NCI-H446 (cell line): ENCODE results near the gene NRG4.
A peak's percentile ranks its signal among the peaks of the same experiment; 100 is the strongest.
"Not testable (repeated sequence)": the region's sequence is repeated elsewhere in the genome, so short reads cannot be mapped to it uniquely, and the experiment has no call there.

Experiments used
- DNase-seq, 2 experiments: peaks; one replicate each; lab custom pipeline; 2025; lab: John Stamatoyannopoulos, UW

The NRG4 gene

DNA sequence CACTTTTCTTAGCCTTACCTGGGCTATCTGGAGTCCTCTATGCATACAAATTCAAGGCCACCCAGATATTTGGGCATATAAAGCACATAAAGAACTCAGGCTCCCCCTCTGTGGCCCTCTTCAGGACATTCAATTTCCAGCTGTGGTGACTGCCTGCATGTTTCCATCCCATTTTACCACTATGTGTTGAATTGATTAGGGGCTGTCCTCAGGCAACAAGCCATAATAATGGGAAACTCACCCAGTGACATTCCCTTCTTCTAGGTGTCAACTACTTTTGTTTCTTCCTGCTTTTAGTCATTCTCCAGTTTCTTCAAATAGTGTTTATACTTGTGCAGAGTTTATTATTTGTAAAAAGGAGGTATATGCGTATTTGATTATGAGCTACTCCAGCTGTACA lies 18.0 kb downstream of the NRG4 start:
- DNase-seq = no peak

DNA sequence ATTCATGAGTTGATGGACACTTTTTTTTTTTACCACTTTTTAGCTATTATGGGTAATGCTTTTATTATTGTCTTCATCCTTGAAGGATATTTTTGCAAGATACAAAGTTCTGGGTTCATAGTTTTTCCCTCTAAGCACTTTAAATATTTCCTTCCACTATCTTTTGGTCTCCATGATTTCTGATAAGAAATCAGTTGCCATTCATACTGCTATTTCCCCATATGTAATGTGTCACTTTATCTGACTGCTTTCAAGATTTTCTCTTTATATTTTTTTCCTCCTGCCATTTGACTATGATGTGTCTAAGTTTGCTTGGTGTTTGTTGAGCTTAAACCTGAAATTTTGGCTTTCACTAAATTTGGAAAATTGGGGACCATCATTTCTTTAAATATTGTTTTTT lies 19.3 kb downstream of the NRG4 start:
- DNase-seq = no peak

DNA sequence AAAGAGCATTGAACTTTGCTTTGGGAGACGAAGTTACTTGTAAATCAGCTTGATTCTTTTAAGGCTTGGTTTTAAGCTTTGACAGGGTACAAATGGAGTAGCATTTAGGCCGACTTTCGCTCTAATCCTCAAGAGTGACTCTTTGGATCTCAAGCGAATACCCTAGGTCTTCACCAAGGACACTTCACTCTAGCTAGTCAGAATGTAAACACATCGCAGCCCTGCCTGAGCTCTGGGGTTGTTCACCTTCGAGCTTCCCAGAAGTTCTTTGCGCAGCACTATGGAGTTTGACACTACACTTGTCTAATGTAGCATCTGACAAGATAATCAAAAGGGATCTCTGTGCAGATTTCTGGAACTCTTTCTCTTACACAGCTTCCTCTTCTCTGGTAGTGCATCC lies 22.3 kb downstream of the NRG4 start:
- DNase-seq = no peak

DNA sequence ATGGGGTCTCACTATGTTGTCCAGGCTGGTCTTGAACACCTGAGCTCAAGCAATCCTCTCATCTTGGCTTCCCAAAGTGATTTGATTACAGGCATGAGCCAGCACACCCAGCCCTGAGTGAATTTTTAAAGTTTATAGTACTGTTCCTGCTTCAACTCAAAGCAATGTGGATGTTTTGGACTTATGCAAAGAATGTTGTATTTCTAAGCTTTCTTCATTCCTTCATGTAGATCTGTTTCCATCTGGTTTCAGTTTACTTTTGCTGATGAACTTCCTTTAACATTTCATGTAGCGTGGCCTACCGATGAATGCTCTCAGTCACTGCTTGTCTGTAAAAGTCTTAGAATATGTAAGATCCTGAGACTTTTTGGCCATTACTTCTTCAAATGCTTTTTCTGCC lies 23.2 kb downstream of the NRG4 start:
- DNase-seq = no peak

DNA sequence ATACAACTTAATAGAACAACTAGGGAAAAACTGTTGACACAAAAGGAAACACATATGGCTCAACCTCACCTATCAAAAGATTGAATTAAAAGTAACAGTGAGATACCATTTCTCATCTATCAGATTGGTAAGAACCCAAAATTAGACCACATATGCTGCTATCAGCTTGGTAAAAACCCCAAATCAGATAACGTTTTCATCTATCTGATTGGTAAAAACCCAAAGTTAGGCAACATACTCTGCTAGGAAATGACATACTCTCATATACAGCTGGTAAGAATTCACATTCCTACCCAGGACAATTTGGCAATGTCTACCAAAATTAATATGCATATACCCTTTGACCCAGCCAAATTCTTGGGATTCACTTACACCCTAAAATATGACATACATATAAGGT lies 26.3 kb downstream of the NRG4 start:
- DNase-seq = no peak

DNA sequence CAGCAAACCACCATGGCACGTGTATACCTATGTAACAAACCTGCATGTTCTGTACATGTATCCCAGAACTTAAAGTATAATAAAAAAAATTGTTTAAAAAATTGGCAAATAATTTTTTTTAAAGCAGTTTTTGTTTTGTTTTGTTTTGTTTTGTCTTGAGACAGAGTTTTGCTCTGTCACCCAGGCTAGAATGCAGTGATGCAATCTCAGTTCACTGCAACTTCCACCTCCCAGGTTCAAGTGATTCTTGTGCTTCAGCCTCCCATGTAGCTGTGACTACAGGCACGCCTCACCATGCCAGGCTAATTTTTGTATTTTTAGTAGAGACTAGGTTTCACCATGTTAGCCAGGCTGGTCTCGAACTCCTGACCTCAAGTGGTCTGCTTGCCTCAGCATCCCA lies 27.5 kb downstream of the NRG4 start:
- DNase-seq = not testable (repeated sequence)

DNA sequence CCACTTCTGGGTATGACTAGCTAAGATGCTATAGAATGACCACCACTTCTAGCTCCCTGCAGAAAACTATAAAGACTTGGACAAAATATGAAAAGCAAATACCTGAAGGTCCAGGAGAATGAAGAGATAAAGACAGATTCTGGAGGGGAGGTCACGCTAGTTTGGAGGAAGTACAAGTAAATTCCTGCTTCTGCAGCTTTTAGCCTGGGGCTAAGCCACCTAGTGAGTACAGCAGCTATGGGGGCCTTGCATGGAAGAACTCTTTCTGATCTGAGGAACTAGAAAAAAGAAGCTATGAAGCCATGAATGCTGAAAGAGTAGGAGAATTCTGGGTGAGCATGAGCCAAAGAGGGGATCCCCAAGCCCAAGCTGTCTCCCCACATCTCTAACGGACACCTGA lies 29.8 kb downstream of the NRG4 start:
- DNase-seq = no peak

DNA sequence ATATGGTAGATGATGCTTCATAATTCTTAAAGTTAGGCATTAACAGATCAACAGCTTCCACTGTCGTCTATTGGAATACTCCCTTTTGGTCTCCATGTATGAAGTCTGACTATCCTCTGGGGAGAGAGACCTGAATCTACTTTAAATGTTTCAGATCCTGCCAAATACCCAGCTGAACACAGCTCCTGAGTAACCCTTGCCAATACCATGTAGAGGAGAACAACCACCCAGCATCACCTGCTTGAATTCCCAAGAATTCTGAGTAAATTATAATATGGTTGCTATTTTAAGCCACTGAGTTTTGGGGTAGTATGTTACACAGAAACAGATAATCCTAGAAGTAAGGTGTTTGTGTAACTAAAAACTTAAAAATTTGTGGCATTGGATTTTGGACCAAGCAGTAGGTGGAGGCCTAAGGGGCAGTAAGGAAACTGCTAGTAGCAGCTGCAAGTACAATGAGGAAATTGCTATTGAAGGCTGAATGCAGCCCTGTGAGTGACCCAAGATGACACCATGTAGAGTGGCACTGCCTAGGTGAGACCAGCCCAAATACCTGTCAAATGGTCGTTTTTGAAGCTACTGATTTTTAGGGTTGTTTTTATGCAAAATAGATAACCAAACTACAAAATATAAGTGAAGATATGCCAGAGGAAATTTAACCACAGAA lies 30.9 kb downstream of the NRG4 start:
- no peak for DNase-seq

DNA sequence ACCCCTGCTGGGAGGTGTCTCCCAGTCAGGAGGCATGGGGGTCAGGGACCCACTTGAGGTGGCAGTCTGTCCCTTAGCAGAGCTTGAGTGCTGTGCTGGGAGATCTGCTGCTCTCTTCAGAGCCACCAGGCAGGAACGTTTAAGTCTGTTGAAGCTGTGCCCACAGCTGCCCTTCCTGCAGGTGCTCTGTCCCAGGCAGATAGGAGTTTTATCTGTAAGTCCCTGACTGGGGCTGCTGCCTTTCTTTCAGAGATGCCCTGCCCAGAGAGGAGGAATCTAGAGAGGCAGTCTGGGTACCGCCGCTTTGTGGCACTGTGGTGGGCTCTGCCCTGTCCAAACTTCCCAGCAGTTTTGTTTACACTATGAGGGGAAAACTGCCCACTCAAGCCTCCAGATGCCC lies 35.5 kb downstream of the NRG4 start:
- not testable (repeated sequence) for DNase-seq

DNA sequence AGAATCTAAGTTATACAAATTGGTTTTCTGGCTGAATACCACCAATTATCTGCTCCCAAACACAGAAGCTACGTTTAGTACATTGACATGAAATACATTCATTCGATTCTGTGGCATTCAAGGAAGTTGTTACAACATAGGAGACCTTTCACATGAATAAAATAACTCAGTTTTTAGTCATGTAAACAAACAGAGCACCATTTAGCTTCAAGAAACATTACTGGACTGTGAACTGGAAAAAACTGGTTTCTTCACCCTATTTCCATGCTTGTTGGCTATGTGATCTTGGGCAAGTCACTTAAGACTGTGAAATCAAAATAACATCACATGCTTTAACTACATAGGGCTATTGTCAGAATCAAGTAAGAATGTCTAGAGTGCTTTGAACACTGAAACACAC lies 46.2 kb downstream of the NRG4 start:
- no peak for DNase-seq

DNA sequence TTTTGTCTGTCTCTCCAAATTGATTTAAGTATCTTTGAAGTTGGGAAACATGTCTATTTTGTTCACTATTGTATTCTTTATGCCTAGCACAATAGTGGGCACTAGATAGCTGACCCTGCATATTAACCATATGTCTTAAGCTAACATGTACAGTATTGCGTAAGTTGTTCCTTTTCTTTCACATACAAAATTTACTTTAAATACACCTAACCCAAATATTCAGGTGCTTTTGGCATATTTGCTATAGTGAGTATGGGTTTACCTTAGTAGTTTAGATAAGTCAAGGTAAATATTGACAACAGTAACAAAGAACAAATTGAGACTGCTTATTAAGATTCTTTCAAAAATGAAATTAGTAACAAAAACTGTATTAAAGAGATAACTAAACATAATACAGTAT lies 50.9 kb downstream of the NRG4 start:
- DNase-seq = no peak

DNA sequence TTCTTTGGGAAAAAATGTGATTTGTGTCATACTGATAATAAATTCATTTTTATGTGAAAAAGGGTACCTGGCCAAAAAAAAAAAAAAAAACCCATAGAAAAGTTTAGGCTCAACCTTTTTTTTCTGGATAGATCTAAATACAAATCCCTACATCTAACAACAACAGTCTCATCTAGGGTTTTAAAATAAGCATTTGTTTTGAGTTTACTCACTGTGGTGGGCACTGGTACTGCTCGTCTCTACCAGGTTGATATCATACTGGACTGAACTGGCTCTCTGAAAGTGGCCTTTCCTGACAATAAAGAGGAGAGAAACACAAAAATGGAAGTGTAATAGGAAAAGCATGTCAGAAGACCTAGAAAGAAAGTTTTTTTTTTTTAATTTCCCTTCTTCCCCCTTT lies 56.5 kb downstream of the NRG4 start:
- DNase-seq = no peak

DNA sequence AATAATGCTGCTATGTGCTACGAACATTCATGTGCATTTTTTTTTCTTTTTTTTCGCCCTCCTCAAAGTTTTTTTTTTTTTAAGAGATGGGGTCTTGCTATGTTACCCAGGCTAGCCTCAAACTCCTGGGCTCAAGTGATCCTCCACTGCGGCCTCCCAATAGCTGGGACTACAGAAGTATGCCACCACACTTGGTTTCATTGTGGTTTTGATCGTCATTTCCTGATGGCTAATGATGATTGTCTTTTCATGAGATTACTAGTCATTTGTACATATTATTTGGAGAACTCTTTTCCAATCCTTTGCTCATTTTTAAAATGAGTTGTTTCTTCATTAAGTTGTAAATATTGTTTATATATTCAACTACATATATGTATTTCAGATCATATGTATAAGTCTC lies 59.7 kb downstream of the NRG4 start:
- no peak for DNase-seq

DNA sequence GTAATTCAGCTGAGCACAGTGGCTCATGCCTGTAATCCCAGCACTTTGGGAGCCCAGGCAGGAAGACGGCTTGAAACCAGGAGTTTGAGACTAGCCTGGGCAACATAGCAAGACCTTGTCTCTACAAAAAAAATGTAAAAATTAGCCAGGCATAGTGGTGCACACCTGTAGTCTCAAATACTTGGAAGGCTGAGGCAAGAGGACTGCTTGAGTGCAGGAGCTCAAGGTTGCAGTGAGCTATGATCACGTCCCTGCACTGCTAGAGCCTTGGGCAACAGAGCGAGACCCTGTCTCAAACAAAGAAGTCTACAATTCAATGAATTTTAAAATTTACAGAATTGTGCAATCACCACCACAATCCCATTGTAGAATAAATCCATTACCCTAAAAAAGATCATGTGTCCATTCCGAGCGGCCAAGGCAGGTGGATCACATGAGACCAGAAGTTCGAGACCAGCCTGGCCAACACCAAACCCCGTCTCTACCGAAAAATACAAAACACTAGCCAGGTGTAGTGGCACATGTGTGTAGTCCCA lies 63.4 kb downstream of the NRG4 start:
- no peak for DNase-seq

DNA sequence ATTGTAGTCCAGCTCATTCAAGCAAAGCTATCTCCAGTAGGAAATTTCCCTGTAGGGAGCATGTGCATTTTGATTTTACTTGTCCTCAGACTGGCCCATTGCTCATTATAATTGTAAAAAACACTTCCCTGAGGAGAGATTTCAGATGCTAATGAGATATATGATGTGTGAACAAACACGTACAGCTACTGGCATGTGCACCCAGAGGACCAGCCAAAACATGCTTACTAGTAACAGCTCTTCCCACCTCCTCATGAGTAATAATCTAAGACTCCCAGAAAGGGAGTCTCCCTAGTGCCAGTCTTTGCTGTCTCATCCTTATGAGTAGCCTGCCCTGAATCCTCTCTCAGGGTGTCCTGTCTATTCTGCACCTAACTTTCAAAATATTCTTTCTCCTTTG lies 65.1 kb downstream of the NRG4 start:
- DNase-seq = peak in 1 of 2 experiments; percentile 1

DNA sequence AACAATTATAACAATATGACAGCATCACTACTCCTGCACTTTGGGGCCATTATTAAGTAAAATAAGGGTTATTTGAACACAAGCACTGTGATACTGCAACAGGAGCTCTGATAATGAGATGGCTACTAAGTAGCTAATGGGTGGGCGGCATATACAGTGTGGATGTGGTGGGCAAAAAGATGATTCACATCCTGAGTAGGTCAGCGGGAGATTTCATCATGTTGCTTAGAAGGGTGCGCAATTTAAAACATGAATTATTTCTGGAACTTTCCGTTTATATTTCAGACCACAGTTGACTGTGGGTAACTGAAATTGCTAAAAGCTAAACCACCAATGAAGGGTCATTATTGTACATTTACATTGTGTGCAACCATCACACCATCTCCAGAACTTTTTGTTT lies 66.3 kb downstream of the NRG4 start:
- DNase-seq = no peak

DNA sequence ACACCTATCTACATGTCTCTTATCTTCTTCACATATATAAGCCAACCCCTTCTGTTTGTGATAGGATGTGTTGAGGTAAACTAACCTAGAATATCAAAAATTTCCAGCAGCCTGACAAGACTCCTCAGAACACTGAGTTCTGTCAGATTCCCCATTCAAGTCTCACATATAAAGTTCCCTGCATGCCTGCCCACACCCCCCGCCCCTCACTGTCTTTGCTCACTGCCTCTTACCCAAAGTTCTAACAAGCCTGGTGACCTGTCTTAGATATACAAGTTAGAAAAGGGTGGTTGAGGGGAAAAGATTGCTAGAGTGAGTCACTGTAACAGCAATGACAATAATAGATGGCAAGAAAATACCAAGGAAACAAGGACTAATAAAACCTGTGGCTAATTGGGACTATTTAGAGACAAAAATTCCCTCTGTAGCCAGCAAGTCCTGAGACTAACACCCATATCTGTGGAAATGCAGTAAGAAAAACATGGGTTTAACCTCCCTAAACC lies 68.5 kb downstream of the NRG4 start:
- DNase-seq = no peak

DNA sequence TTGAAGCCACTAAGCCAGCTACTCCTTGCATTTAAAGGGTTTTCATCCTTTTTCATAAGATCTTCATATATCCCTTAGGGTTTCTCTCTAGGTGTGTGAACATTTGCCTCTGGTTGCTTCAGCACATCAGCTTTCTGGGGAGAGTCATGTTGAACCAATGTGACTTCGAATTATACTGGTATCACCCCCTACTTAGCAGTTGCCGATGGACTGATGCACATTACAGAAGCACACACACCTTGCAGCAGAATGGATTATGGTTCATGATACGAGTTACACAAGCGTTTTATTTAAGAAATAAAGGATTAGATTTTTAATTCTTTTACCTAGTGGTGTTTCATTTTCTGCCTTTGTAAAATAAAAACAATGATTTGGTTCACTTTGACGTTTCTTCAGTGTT lies 69.0 kb downstream of the NRG4 start:
- no peak for DNase-seq

DNA sequence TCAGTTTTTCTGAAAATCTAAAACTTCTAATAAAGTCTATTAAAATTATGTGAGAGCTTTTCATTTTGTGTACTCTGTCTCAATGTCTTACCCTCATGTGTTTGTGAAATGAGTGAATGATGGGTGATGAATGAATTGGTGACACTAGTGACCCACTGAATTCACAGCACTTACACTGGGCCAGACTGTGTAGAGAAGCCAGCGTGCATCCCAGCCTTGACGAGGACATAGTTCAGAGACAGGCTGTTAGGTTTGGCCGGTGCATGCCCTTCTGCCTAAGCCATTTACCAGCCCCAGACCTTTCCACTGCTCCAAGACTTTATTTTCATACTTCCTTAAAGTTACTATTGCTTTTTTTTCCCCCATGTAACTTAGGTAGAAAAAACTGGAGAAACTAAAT lies 69.8 kb downstream of the NRG4 start:
- DNase-seq = no peak

DNA sequence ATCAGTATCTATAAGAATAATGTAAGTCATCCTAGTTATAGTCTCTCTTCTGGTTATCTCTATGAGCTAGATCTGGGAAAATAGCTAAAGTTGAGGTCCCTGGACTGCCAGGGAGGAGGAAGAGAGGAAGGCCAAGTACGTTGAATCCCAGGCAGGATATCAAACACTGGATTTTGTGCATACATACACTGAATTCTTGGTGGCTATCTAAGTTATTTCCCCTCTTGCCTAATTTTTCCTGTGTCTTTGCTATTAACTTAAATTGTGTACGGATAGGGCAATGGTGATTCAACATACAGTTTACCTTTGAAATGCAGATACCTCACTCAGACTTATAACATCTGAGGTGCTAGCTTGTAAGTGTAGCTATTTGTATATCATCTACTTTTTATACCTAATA lies 81.4 kb downstream of the NRG4 start:
- no peak for DNase-seq

DNA sequence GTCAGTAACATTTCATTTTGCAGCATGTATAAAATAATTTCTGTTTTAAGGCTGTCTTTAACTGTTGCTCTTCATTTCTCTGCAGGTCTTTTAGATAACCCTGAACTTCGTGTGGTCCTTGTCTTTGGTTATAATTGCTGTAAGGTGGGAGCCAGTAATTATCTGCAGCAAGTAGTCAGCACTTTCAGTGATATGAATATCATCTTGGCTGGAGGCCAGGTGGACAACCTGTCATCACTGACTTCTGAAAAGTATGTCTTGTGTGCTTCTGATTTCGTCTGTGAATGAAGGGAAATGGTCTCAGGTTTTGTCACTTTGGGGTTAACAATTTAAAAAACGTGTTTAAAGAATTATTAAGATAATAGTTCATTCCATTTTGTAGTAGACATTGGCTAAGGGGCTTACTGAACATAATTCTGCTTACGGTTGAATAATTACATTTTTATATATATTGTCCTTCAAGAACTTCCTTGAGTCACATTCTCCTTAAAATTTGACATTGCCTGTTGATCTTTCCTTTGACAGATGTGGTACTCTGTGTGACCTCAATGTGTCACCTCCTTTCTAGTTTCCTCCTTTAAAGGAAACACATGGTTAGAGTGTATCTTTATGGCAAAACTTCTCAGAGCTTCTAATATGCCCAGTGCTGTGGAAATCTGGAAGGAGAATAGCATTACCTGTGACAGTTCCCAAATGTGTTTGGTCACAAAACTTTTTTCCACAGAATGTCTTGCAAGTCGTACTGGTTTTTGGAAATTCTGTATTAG lies 82.2 kb downstream of the NRG4 start:
- DNase-seq = no peak

DNA sequence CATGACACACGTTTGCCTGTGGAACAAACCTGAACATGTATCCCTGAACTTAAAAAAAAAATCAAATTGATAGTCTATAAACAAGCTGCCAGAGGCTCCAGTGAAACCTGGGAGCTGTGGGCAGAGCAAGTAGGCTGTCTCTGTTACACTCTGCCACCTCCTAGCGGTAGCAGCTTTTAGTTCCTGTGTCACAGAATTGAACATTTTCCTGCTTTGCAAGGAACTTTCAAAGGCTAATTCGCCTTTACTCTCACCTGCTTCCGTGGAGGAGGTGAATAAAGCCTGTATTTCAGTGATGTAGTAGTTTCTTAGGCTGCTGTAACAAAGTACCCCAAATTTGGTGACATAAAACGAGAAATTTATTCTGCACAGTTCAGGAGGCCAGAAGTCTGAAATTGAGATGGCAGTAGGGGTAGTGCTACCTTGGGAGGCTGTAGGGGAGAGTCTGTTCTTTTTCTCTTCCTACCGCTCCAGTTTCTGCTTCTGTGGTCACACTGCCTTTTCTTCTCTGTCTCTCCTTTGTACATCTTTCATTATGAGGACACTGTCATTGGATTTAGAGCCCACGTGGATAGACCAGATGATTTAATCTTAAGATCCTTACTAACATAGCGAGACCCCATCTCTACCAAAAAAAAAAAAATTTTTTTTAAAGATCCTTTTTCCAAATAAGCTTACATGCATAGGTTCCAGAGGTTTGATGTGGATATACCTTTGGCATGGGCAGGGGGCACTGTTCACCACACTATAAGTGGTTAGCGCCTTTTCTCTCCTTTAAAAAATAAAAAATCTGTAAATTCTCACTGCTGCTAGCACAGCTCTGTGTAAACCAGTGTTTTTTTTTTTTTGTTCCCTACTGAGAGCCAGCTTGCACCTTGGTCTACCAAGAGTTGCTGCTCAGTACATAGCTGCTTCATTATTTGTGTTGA lies 83.3 kb downstream of the NRG4 start:
- peak in 1 of 2 experiments; percentile 1 for DNase-seq
